ENCODE results near the gene KIF4A.

DNA sequence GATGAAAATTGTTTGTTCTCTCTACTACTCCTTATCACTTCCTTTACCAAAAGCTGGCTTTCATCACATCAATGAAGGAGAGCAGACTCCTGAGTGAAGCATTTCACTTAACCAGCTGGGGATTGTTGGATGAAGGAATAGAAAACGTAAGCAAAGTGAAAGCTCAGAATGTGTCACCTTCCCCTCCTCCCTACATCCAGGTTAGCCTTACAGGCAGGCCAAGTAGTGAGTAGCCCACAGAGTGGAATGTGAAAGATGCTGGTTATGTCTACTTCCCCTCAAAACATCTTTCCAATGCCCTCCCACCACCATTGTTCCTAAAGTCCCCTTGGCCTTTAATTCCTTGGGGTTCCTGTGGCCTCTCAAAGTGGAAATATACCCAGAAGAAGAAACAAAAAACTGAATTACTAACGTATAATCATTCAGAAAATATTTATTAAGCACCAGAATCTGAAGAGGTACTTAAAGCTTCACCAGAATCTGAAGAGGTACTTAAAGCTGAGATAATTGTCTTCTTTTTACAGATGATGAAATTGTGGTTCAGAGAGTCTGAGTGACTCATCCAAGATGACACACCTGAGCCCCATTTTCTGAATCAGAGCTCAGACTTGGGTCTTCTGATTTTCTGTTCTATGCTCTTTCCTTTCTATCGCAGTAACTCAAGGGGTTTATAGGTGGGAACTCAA, 36.4 kb upstream of the KIF4A start:
- no peak for TF ChIP-seq ELF2 (CRISPR knock-in tag; IDR thresholded peaks at IDR 0.05)
- TF ChIP-seq ZNF197 (CRISPR knock-in tag; IDR thresholded peaks at IDR 0.05; ENCODE audit: low read depth), result no peak
- no peak for TF ChIP-seq YY1 (IDR thresholded peaks at IDR 0.05; ENCODE audit: borderline replicate concordance in 1 of 3, control insufficient read depth in 1 of 3, extremely low read depth in 1 of 3, insufficient read depth in 3 of 3, insufficient read length in 1 of 3, insufficient replicate concordance in 2 of 3, low read depth in 1 of 3, low read length in 2 of 3)
- TF ChIP-seq NFE2L1 (tag; IDR thresholded peaks at IDR 0.05; ENCODE audit: borderline replicate concordance, low read depth), result no peak

Measured in K562 (cell line).